Ishikawa (cell line): ENCODE data around the gene PPP4R2.

ENCODE experiments used
- CEBPB ChIP-seq: IDR thresholded peaks from 2 replicates; pipeline ENCODE4 v1.6.1; 2012
- CREB1 ChIP-seq: IDR thresholded peaks from 2 replicates; pipeline ENCODE4 v1.6.1; 2012; ENCODE audit warnings: low read depth
- EGR1 ChIP-seq: IDR thresholded peaks from 2 replicates; pipeline ENCODE4 v1.6.1; 2012
- EP300 ChIP-seq: IDR thresholded peaks from 2 replicates; pipeline ENCODE4 v1.6.1; 2012; ENCODE audit warnings: borderline replicate concordance
- FOXM1 ChIP-seq: IDR thresholded peaks from 2 replicates; pipeline ENCODE4 v1.6.1; 2012; ENCODE audit warnings: low read depth, borderline replicate concordance
- MAX ChIP-seq: IDR thresholded peaks from 2 replicates; pipeline ENCODE4 v1.6.1; 2012
- NFIC ChIP-seq: IDR thresholded peaks from 2 replicates; pipeline ENCODE4 v1.6.1; 2012
- RAD21 ChIP-seq: IDR thresholded peaks from 2 replicates; pipeline ENCODE4 v1.6.1; 2012; ENCODE audit warnings: low read depth
- REST ChIP-seq: IDR thresholded peaks from 2 replicates; pipeline ENCODE4 v1.6.1; 2012; ENCODE audit warnings: low read depth, mild to moderate bottlenecking
- TAF1 ChIP-seq: IDR thresholded peaks from 2 replicates; pipeline ENCODE4 v1.6.1; 2012; ENCODE audit warnings: low read depth, mild to moderate bottlenecking
- TCF12 ChIP-seq: IDR thresholded peaks from 2 replicates; pipeline ENCODE4 v1.6.1; 2012; ENCODE audit warnings: low read depth
- TEAD4 ChIP-seq: IDR thresholded peaks from 2 replicates; pipeline ENCODE4 v1.6.1; 2012
- USF1 ChIP-seq: IDR thresholded peaks from 2 replicates; pipeline ENCODE4 v1.6.1; 2012
- YY1 ChIP-seq: IDR thresholded peaks from 2 replicates; pipeline ENCODE4 v1.6.1; 2012; ENCODE audit warnings: low read depth
- ZBTB7A ChIP-seq: IDR thresholded peaks from 2 replicates; pipeline ENCODE4 v1.6.1; 2012; ENCODE audit warnings: low read depth

Gene PPP4R2

DNA sequence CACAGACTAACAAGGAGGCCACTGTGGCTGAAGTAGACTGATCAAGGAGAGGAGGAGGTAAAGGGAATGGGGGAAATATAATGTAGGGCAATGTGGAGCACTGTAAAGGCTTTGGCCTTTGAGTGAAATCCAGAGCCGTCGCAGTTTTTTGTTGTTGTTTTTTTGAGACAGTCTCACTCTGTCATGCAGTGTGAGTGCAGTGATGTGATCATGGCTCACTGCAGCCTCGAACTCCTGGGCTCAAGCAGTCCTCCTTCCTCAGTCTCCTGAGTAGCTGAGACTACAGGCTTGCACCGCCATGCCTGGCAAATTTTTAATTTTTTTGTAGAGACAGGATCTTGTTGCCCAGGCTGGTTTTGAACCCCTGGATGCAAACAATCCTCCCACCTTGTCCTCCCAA, 32.2 kb downstream of the PPP4R2 start:
- TF ChIP-seq REST, result no peak
- TF ChIP-seq TCF12, result no peak
- no peak for TF ChIP-seq RAD21
- TF ChIP-seq FOXM1, result no peak
- TF ChIP-seq EGR1, result no peak
- TF ChIP-seq ZBTB7A, result no peak
- TF ChIP-seq YY1, result no peak
- no peak for TF ChIP-seq TEAD4
- no peak for TF ChIP-seq USF1

DNA sequence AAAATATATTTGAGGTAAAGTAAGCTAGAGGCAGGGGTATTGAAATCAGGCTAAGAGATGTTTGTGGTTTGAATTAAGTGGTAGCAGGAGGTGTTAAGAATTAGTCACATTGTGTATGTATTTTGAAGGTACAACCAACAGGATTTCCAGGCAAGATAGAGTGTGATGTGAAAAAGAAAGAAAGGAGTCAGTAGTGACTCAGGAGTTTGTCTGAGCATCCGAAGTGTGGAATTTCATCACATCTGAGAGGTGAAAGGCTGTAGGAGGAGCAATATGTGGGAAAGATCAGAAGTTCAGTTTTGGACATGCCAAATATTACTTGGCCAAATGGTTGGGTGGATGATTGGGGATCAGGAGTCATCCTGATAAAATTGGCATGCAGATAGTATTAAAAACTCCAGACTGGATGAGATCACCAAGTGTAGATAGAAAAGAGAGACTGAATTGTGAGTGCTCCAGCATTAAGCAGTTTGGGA, 32.7 kb downstream of the PPP4R2 start:
- TF ChIP-seq NFIC (no peak), RAD21 (no peak), CREB1 (no peak), REST (no peak), ZBTB7A (no peak), MAX (no peak), EP300 (no peak), EGR1 (no peak), TCF12 (no peak), YY1 (no peak), TEAD4 (no peak), CEBPB (no peak), TAF1 (no peak), FOXM1 (no peak), USF1 (no peak)

- TF ChIP-seq CREB1, result no peak
- TF ChIP-seq TCF12, result no peak
- no peak for TF ChIP-seq RAD21
- no peak for TF ChIP-seq TEAD4
- no peak for TF ChIP-seq ZBTB7A
- TF ChIP-seq CEBPB, result no peak
Observed at GRCh38 chr3:73030073-73030597, 33.5 kb downstream of the PPP4R2 start.

DNA sequence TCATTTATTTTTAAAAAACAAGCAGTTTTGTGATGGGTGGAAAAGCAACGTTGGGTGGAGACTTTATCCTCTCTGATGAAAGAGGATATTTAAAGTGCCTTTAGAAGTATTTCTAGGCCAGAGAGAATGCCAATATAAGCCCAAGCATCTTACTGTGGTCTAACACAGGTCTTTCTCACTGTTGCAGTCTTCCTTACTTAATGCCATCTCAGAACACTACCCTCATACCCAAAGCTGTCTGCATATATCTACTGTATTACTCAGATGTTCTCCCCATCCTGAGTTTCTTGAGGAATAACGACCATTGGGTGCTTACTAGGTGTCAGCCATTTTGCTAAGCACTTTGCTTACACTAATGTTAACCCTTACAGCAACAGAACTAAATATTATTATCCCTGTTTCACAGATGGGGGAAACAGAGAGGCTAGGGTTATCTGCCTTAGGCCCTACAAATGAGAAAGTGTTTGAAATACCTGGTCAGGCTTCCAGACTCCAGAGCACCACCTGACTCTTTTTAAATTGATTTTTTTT, 35.0 kb downstream of the PPP4R2 start:
- TF ChIP-seq MAX (no peak), REST (no peak), TAF1 (no peak), CEBPB (no peak), NFIC (no peak), RAD21 (no peak), YY1 (no peak), ZBTB7A (no peak), USF1 (no peak), FOXM1 (no peak), TCF12 (no peak), TEAD4 (no peak), EGR1 (no peak), CREB1 (no peak), EP300 (no peak)
